ENCODE results near the gene CSH1. TPM values are rescaled to one million over a fixed set of nuclear protein-coding genes. Genes with fewer than 3 reads are reported as not detected.
"Not testable (repeated sequence)": the region's sequence is repeated elsewhere in the genome, so short reads cannot be mapped to it uniquely, and the experiment has no call there.

Gene CSH1
- total RNA-seq, 2 donors from 2014 or later: not detected

DNA sequence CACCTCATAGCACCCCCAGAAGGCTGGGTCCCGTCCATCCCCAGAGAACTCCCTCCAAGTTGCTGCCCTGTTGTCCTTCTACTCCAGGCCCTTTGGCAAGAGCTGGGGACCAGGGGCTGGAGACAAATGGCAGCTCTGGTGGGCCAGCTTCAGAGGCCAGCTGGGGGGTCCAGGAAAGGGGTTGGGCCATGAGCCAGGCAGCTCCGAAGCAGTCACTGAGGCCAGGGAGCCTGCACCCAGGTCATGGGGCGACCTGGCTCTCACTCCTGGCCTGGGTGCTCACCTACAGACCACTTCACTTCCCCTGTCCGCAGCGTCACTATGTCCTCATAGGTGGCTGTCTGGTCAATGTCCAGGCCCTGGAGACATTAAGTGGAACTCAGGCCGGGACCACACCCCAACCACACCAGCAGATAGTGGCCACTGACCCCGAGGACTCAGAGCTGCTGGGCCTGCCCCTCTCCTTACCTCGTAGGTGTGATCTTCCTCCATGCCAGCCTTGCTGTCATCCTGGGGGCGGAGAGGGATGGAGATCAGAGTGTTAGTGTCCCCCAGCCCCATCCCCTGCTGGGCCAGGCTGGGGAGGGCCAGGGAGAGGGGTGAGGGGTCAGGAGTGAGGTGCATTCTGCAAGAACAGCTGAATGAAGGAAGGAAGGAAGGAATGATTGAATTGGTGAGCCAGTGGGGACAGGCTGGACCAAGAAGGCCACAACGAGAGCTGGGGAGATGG, 32.8 kb upstream of the CSH1 start:
- Histone ChIP-seq H3K4me3 (no peak overlapping the region), H3K36me3 (replicated peaks in 1 of 2; ENCODE audit: insufficient read depth in 1 of 2, low read depth in 2 of 2) (no peaks in the 10 kb centered on the region), H3K9me3 (no peaks in the 10 kb centered on the region), H3K27me3 (no peaks in the 10 kb centered on the region), H3K27ac (no peak overlapping the region), H3K4me1 (no peaks in the 10 kb centered on the region)
- ATAC-seq (no peak), DNase-seq (no peak)
- TF ChIP-seq, protein P1, sequence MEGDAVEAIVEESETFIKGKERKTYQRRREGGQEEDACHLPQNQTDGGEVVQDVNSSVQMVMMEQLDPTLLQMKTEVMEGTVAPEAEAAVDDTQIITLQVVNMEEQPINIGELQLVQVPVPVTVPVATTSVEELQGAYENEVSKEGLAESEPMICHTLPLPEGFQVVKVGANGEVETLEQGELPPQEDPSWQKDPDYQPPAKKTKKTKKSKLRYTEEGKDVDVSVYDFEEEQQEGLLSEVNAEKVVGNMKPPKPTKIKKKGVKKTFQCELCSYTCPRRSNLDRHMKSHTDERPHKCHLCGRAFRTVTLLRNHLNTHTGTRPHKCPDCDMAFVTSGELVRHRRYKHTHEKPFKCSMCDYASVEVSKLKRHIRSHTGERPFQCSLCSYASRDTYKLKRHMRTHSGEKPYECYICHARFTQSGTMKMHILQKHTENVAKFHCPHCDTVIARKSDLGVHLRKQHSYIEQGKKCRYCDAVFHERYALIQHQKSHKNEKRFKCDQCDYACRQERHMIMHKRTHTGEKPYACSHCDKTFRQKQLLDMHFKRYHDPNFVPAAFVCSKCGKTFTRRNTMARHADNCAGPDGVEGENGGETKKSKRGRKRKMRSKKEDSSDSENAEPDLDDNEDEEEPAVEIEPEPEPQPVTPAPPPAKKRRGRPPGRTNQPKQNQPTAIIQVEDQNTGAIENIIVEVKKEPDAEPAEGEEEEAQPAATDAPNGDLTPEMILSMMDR (IDR thresholded peaks at IDR 0.05): no peak
- no peak for TF ChIP-seq POLR2A (IDR thresholded peaks at IDR 0.05)
- 79 to 100% methylated on average over 2 to 10 of the region's 10 CpGs for WGBS, 2 donors
- intact Hi-C loops (cut with DNase I): loop anchor here (10.0 kb wide), 1 partner anchor 356 kb away; no protein-coding TSS in a partner anchor

DNA sequence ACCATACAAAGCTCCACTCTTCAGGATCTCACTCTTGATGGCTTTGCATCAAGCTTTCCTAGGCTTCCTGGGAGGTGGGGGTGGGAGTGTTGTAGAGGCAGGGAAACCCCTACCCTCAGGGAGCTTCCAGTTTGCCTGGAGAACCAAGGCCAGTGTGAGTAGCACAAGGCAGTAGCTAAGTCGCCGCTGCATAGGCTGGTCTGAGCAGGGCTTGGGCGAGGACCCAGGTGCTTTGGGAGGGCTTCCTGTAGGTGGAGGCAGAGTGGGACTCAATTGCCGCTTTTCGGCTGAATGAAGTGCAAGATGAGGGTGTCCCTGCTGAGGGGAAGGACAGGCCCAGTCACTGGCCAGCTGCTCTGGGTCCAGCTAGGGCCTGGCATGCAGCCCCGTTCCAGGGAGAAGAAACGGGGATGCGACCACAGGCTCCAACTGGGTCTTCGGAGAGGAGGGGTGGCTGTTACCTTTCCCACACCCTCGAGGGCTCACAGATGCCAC, 31.8 kb upstream of the CSH1 start:
- intact Hi-C loops (cut with DNase I): loop anchor here (10.0 kb wide), 1 partner anchor 357 kb away; no protein-coding TSS in a partner anchor
- Histone ChIP-seq H3K27ac (no peak overlapping the region), H3K27me3 (no peaks in the 10 kb centered on the region), H3K4me1 (no peaks in the 10 kb centered on the region), H3K36me3 (replicated peaks in 1 of 2; ENCODE audit: insufficient read depth in 1 of 2, low read depth in 2 of 2) (no peaks in the 10 kb centered on the region), H3K9me3 (no peaks in the 10 kb centered on the region), H3K4me3 (no peak overlapping the region)
- TF ChIP-seq POLR2A (IDR thresholded peaks at IDR 0.05): no peak
- TF ChIP-seq, protein P1 (IDR thresholded peaks at IDR 0.05): no peak
- 87 to 100% methylated on average over 2 to 10 of the region's 10 CpGs for WGBS, 2 donors
- ATAC-seq (no peak), DNase-seq (no peak)

DNA sequence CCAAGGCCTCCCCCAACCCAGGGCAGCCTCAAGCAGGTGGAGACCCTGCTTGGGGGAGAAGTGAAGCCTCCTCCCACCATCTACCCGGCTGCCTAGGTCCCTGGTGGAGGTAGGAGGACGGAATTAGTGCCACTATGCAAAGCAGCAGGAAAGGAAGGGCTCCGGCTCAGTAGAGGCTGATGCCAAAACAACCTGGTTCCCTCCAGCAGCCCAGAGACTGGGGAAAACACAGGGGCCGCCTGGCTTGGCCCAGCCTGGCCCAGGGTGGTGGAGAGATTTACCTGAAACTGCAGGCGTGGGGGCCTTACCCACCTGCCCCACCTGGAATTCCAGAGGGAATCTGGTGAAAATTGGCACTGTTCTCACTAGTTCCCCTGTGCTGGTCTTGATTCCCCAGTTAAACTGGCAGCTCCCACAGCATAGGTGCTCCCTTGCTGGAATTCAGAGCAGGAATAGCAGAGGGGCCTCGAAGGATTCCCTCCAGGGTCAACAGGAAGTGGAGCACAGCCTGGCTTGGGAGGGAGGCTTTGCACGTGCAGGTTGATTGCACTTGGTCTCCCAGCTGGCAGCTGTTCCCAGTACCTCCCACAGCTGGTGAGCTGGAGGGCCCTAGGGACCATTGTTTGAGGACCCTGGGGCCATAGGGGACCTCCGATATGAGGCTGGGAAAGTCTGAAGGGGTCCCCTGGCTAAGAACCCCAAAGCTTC, 31.2 kb upstream of the CSH1 start:
- DNase-seq (no peak), ATAC-seq (no peak)
- H3K27me3 ChIP-seq: no peaks in the 10 kb centered on the region
- H3K4me3 ChIP-seq: no peak overlapping the region
- WGBS, 2 donors: 58 to 60% methylated on average over 6 to 8 of the region's 8 CpGs
- intact Hi-C loops (cut with DNase I): loop anchor here (10.0 kb wide), 1 partner anchor 357 kb away; no protein-coding TSS in a partner anchor
- H3K4me1 ChIP-seq: no peaks in the 10 kb centered on the region
- no peaks in the 10 kb centered on the region for H3K9me3 ChIP-seq
- no peak overlapping the region for H3K27ac ChIP-seq
- TF ChIP-seq, protein P1 (IDR thresholded peaks at IDR 0.05): no peak
- no peak for TF ChIP-seq POLR2A (IDR thresholded peaks at IDR 0.05)
- H3K36me3 ChIP-seq (replicated peaks in 1 of 2; ENCODE audit: insufficient read depth in 1 of 2, low read depth in 2 of 2): no peaks in the 10 kb centered on the region

DNA sequence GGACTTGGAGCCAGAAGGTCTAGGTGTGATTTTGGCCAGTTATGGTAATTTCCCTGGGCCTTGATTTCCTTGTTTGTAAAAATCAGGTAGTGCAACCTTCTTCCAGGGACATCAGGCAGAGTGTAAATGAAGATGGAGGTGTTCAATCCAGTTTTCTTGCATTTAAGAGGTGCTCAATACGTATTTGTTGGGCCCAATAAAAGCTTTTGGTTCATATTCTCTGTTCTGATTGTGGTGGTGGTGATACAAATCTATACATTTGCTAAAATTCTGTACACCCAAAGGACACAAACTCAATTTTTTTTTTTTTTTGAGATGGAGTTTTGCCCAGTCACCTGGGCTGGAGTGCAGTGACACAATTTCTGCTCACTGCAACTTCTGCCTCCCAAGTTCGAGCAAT, 29.8 kb upstream of the CSH1 start:
- H3K4me3 ChIP-seq: no peak overlapping the region
- intact Hi-C loops (cut with DNase I): loop anchor here (10.0 kb wide), 1 partner anchor 359 kb away; no protein-coding TSS in a partner anchor

DNA sequence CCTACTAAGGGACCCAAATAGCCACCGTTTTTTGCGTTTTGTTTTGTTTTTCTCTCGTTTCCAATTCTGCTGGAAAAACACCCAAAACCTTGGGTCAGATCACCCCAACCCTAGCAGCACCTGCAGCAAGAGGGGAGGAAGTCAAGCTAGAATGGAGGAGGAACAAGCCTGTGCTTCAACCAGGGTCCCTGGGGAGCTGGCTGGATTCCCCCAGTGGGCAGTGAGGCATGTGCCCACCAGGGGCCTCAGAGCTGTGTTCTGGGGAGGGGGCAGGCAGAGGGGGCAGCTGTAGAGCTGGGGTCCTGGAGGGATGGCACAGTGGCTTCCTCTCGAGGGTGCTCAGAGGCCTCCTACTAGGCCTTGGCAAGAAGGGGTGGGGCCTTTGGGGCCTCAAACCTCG, 29.2 kb upstream of the CSH1 start:
- no peaks in the 10 kb centered on the region for H3K36me3 ChIP-seq (replicated peaks in 1 of 2; ENCODE audit: insufficient read depth in 1 of 2, low read depth in 2 of 2)
- no peaks in the 10 kb centered on the region for H3K4me1 ChIP-seq
- no peak overlapping the region for H3K4me3 ChIP-seq
- no peak overlapping the region for H3K27ac ChIP-seq
- intact Hi-C loops (cut with DNase I): loop anchor here (10.0 kb wide), 1 partner anchor 359 kb away; no protein-coding TSS in a partner anchor
- no peak for TF ChIP-seq POLR2A (IDR thresholded peaks at IDR 0.05)
- TF ChIP-seq, protein P1 (IDR thresholded peaks at IDR 0.05): no peak
- ATAC-seq (no peak), DNase-seq (no peak)
- no peaks in the 10 kb centered on the region for H3K27me3 ChIP-seq
- 59 to 77% methylated on average over 5 of the region's 5 CpGs for WGBS, 2 donors
- no peaks in the 10 kb centered on the region for H3K9me3 ChIP-seq

More for the DNA sequence above, 29.8 kb upstream of the CSH1 start:
- H3K4me1 ChIP-seq: no peaks in the 10 kb centered on the region
- TF ChIP-seq POLR2A (IDR thresholded peaks at IDR 0.05): no peak
- no peak overlapping the region for H3K27ac ChIP-seq
- ATAC-seq: no peak
- H3K27me3 ChIP-seq: no peaks in the 10 kb centered on the region
- no peaks in the 10 kb centered on the region for H3K9me3 ChIP-seq
- DNase-seq: no peak
- WGBS, 2 donors: 91% methylated on average over 2 of the region's 2 CpGs
- H3K36me3 ChIP-seq (replicated peaks in 1 of 2; ENCODE audit: insufficient read depth in 1 of 2, low read depth in 2 of 2): no peaks in the 10 kb centered on the region

DNA sequence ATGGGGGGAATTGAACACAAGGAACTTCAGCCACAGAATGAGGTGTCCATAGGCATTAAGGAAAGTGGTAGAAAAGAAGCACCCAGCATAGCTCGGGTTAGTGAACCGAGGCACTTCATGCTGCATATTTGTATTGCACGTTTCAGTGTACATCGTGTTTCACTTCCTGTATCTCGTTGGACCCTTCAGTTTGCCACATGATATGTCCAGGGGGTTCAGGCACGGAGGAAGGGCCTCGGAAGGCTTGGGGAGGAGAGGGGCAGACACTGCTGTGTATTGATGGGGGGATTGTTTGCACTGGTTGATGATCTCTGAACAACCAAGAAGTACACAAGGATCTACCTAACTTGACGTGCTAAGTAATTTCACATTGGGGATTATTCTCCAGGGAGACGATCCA, 26.0 kb upstream of the CSH1 start:
- not testable (repeated sequence) for H3K27me3 ChIP-seq; H3K36me3 ChIP-seq (replicated peaks in 1 of 2; ENCODE audit: insufficient read depth in 1 of 2, low read depth in 2 of 2); H3K4me1 ChIP-seq; H3K4me3 ChIP-seq; H3K27ac ChIP-seq; H3K9me3 ChIP-seq; DNase-seq; ATAC-seq
- 57 to 59% methylated on average over 9 of the region's 9 CpGs for WGBS, 2 donors
- intact Hi-C loops (cut with DNase I): loop anchor here (10.0 kb wide), 1 partner anchor 362 kb away; no protein-coding TSS in a partner anchor

DNA sequence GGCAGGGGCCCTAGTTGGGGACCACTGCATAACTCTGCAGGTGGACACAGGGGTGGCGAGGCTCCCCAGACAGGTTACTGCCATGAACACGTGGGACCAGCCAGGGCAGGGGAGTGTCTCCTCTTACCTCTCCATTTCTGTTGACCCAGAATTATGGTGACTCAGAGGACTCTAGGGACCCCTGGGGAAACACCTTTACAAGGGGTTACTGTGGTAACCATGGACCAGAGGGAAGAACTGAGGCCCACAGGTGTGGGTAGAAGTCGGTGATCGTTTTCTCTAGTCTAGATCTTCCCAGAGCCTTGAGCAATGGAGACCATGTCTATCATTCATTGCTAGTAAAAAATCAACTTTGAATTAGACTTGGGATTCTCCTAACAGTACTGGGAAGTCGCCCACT, 24.4 kb upstream of the CSH1 start:
- not testable (repeated sequence) for H3K9me3 ChIP-seq; H3K4me1 ChIP-seq; H3K27me3 ChIP-seq; H3K4me3 ChIP-seq; DNase-seq; ATAC-seq; H3K36me3 ChIP-seq (replicated peaks in 1 of 2; ENCODE audit: insufficient read depth in 1 of 2, low read depth in 2 of 2); H3K27ac ChIP-seq
- intact Hi-C loops (cut with DNase I): loop anchor here (10.0 kb wide), 1 partner anchor 364 kb away; no protein-coding TSS in a partner anchor
- 66 to 77% methylated on average over 5 of the region's 5 CpGs for WGBS, 2 donors

All from body of pancreas (tissue), 4 donors.